T-cell (primary cell): Measurements from ENCODE around the gene DCAF10. TPM values are rescaled to one million over a fixed set of nuclear protein-coding genes. Genes with fewer than 3 reads are reported as not detected.

ENCODE experiments used
- ATAC-seq, 4 experiments: fragments of 200-7000 bp in 3 of 4; fragments of 150-1000 bp in 1 of 4; cut with Tn5 transposase; replicated peaks in 1 of 4; 1 replicate in 3 of 4; 2 replicates in 1 of 4; pipeline ENCODE4 v1.10.0; 2021; ENCODE audit warnings: moderate library complexity in 3 of 4, mild to moderate bottlenecking in 2 of 4, moderate number of reproducible peaks in 1 of 4
- CTCF ChIA-PET, 2 donors: fragments of 300-600 bp; sonication (Branson Sonifier 250); formaldehyde crosslinking; loops; one replicate each; lab custom pipeline; 2022; ENCODE audit warnings: antibody characterized with exemption in 2 of 2; lab: Charles Lee
- POLR2A ChIA-PET, 2 donors: fragments of 300-600 bp; sonication (Branson Sonifier 250); formaldehyde crosslinking; loops; one replicate each; lab custom pipeline; 2022; ENCODE audit warnings: antibody characterized with exemption in 2 of 2; lab: Charles Lee
- DNase-seq, 35 experiments: peaks; one replicate each; pipeline versions ENCODE4 v3.0.0 to v3.0.0-alpha.2; 2013 to 2023
- H3K27ac ChIP-seq: one replicate; pipeline ENCODE4 v1.5.1; 2013; ENCODE audit warnings: low read length
- H3K27me3 ChIP-seq, 2 experiments: replicated peaks in 1 of 2; 1 replicate in 1 of 2; 2 replicates in 1 of 2; pipeline versions ENCODE4 v1.6.1 to v1.7.0; 2013; ENCODE audit warnings: low read length in 1 of 2, mixed read lengths in 1 of 2; ENCODE audit not compliant: control insufficient read depth in 2 of 2, insufficient read depth in 2 of 2; ENCODE audit errors: extremely low read depth in 1 of 2
- H3K36me3 ChIP-seq, 2 donors: 1 replicate in 1 of 2; 2 replicates in 1 of 2; pipeline versions ENCODE4 v1.6.1 to v1.7.0; 2013; ENCODE audit warnings: low read length in 1 of 2; ENCODE audit not compliant: control insufficient read depth in 2 of 2, insufficient read depth in 1 of 2; ENCODE audit errors: extremely low read depth in 1 of 2
- H3K4me1 ChIP-seq, 2 experiments: 1 replicate in 1 of 2; 2 replicates in 1 of 2; pipeline versions ENCODE4 v1.6.1 to v1.7.0; 2013; ENCODE audit warnings: low read length in 2 of 2, mixed read lengths in 1 of 2; ENCODE audit not compliant: insufficient read depth in 2 of 2, control insufficient read depth in 1 of 2; ENCODE audit errors: extremely low read depth in 1 of 2
- H3K4me3 ChIP-seq, 2 donors: 1 replicate in 1 of 2; 2 replicates in 1 of 2; pipeline versions ENCODE4 v1.5.1 to v1.7.0; 2013; ENCODE audit warnings: mild to moderate bottlenecking in 2 of 2, low read length in 1 of 2, moderate library complexity in 1 of 2; ENCODE audit not compliant: control insufficient read depth in 1 of 2; ENCODE audit errors: extremely low read depth in 1 of 2
- H3K9me3 ChIP-seq: 2 replicates; pipeline ENCODE4 v1.7.0; 2013
- H3K27ac Mint-ChIP-seq, 2 donors: one replicate each; pipeline ENCODE4 v1.8.0; 2020 to 2021; ENCODE audit warnings: mild to moderate bottlenecking in 2 of 2, mixed read lengths in 2 of 2
- H3K27me3 Mint-ChIP-seq, 2 donors: one replicate each; pipeline ENCODE4 v1.8.0; 2021 to 2022; ENCODE audit warnings: mixed read lengths in 2 of 2
- H3K36me3 Mint-ChIP-seq: one replicate; pipeline ENCODE4 v1.8.0; 2021; ENCODE audit warnings: mixed read lengths
- H3K4me1 Mint-ChIP-seq, 3 donors: one replicate each; pipeline ENCODE4 v1.8.0; 2020 to 2022; ENCODE audit warnings: mixed read lengths in 3 of 3, mild to moderate bottlenecking in 1 of 3
- H3K4me3 Mint-ChIP-seq, 3 donors: one replicate each; pipeline ENCODE4 v1.8.0; 2020 to 2022; ENCODE audit warnings: mild to moderate bottlenecking in 3 of 3, mixed read lengths in 3 of 3, moderate library complexity in 3 of 3
- H3K9me3 Mint-ChIP-seq, 3 donors: one replicate each; pipeline ENCODE4 v1.8.0; 2020 to 2022; ENCODE audit warnings: mixed read lengths in 3 of 3
- WGBS: methylation state at CpG from one replicate; pipeline ENCODE4 v1.1.5; 2013; ENCODE audit warnings: missing lambda C conversion rate; ENCODE audit not compliant: insufficient coverage; 5-methylcytosine and 5-hydroxymethylcytosine counted together
- total RNA-seq, 35 experiments: library from RNA in 6 of 35; stranded (reverse) in 6 of 35; fragments of 120-200 nt in 1 of 35; gene quantifications; one replicate each; pipeline versions ENCODE4 v1.2.1 to v1.2.4 and lab custom pipeline; 2013 to 2026

Gene DCAF10
- total RNA-seq, 5 donors from 2014 or later (not counting 1 experiment from before 2014, with no cell fraction given): 18.4 to 20.9 (median 19.2) TPM

GRCh38 chr9:37916471-37917312 is 116.1 kb downstream of the DCAF10 start:
- Mint-ChIP-seq H3K4me1 (peaks cover 0 to 2% (median 0%) of the 10 kb centered on the region in 3 donors), H3K4me3 (no peak overlapping the region), H3K36me3 (no peaks in the 10 kb centered on the region), H3K9me3 (no peaks in the 10 kb centered on the region), H3K27me3 (peaks cover 0 to 2% of the 10 kb centered on the region in 2 donors), H3K27ac (no peak overlapping the region)
- Histone ChIP-seq H3K36me3 (no peaks in the 10 kb centered on the region), H3K27me3 (peaks cover 0 to 5% of the 10 kb centered on the region in 2 experiments), H3K4me1 (peaks cover 0 to 2% of the 10 kb centered on the region in 2 experiments), H3K9me3 (no peaks in the 10 kb centered on the region), H3K27ac (no peak overlapping the region), H3K4me3 (no peak overlapping the region)
- ATAC-seq (no peak), DNase-seq (no peak)
- POLR2A ChIA-PET: no interaction called here
- CTCF ChIA-PET: interaction anchor here (0.5 to 0.7 kb wide), 4 partner anchors 12 to 520 kb away, joined by 3 to 7 read pairs (median 4); no protein-coding TSS in a partner anchor
- 89% methylated on average over 11 of the region's 18 CpGs for WGBS

Other genes starting within 250 kb of the DCAF10 start
- 1 to 10 TPM; 2.9 to 5.0 (median 3.8) TPM for gene FBXO10, start 224.4 kb upstream of the DCAF10 start, total RNA-seq
- 10 to 100 TPM; 35.6 to 44.8 (median 42.1) TPM for gene TOMM5, start 208.2 kb upstream of the DCAF10 start, total RNA-seq
- not detected for gene FRMPD1, start 149.8 kb upstream of the DCAF10 start, total RNA-seq
- gene TRMT10B, start 47.0 kb upstream of the DCAF10 start, total RNA-seq: 10 to 100 TPM; 17.8 to 25.6 (median 21.6) TPM
- gene EXOSC3, start 15.7 kb upstream of the DCAF10 start, total RNA-seq: 10 to 100 TPM; 40.0 to 64.2 (median 59.2) TPM
- gene SLC25A51, start 103.3 kb downstream of the DCAF10 start, total RNA-seq: 10 to 100 TPM; 19.7 to 37.6 (median 32.4) TPM